ENCODE results near the gene PHKB. TPM values are rescaled to one million over a fixed set of nuclear protein-coding genes. Genes with fewer than 3 reads are reported as not detected.

The PHKB gene
- total and polyA plus RNA-seq, 2 donors (not counting 1 experiment from before 2014, with no cell fraction given), result 50.4 to 223 TPM

GRCh38 chr16:47644166-47644565, 183.0 kb downstream of the PHKB start:
- Histone ChIP-seq H3K9ac (ENCODE audit: low read length) (no peak overlapping the region), H3K9me3 (ENCODE audit: control extremely low read depth in 1 of 3, control insufficient read depth in 2 of 3, insufficient read depth in 1 of 3, low read length in 2 of 3) (no peaks in the 10 kb centered on the region), H3K79me2 (ENCODE audit: control insufficient read depth, insufficient read depth, low read length) (no peaks in the 10 kb centered on the region), H3K4me3 (ENCODE audit: control extremely low read depth in 1 of 5, extremely low read depth in 1 of 5, insufficient read depth in 1 of 5, low read depth in 2 of 5, low read length in 4 of 5) (no peak overlapping the region), H4K20me1 (ENCODE audit: control insufficient read depth, insufficient read depth, low read length, poor library complexity, severe bottlenecking) (no peaks in the 10 kb centered on the region), H3K4me1 (ENCODE audit: control insufficient read depth in 2 of 2, insufficient read depth in 2 of 2, low read length in 2 of 2) (no peaks in the 10 kb centered on the region), H3K27me3 (replicated peaks in 1 of 4; ENCODE audit: control extremely low read depth in 1 of 4, control insufficient read depth in 3 of 4, insufficient read depth in 4 of 4, low read length in 3 of 4) (no peaks in the 10 kb centered on the region), H3K36me3 (replicated peaks in 1 of 2; ENCODE audit: control extremely low read depth in 1 of 2, control insufficient read depth in 1 of 2, extremely low read depth in 1 of 2, insufficient read depth in 2 of 2, low read length in 1 of 2) (peaks cover 10 to 33% of the 10 kb centered on the region in 2 experiments), H3K27ac (ENCODE audit: low read length in 2 of 2) (no peak overlapping the region), H2AFZ (ENCODE audit: insufficient read depth, low read depth, low read length, poor library complexity, severe bottlenecking) (no peak overlapping the region), H3K4me2 (replicated peaks; ENCODE audit: low read depth, low read length, poor library complexity, severe bottlenecking) (no peak overlapping the region)
- H3K4me1 Mint-ChIP-seq, result no peaks in the 10 kb centered on the region
- no peaks in the 10 kb centered on the region for H3K9me3 Mint-ChIP-seq (ENCODE audit: insufficient read depth)
- TF ChIP-seq EZH2 (IDR thresholded peaks at IDR 0.05; ENCODE audit: borderline replicate concordance, insufficient read depth, low read depth, low read length, poor library complexity, severe bottlenecking) (no peak), CTCF (IDR thresholded peaks at IDR 0.05) (no peak)
- DNase-seq (no peak), ATAC-seq (ENCODE audit: low read depth) (no peak)
- WGBS (ENCODE audit: insufficient coverage), result no CpG with 5 or more reads among the region's 2 CpGs
- intact Hi-C loops (cut with micrococcal nuclease), result no loop called here
- no peak overlapping the region for H3K27ac Mint-ChIP-seq
- no peaks in the 10 kb centered on the region for H3K27me3 Mint-ChIP-seq
- ChIA-PET POLR2A (no interaction called here), CTCF (no interaction called here)
- H3K4me3 Mint-ChIP-seq, result no peak overlapping the region

- no peak for DNase-seq
- Histone ChIP-seq H4K20me1 (ENCODE audit: control insufficient read depth, insufficient read depth, low read length, poor library complexity, severe bottlenecking) (no peaks in the 10 kb centered on the region), H3K4me1 (ENCODE audit: control insufficient read depth in 2 of 2, insufficient read depth in 2 of 2, low read length in 2 of 2) (no peaks in the 10 kb centered on the region), H3K4me3 (ENCODE audit: control extremely low read depth in 1 of 5, extremely low read depth in 1 of 5, insufficient read depth in 1 of 5, low read depth in 2 of 5, low read length in 4 of 5) (no peak overlapping the region), H3K4me2 (replicated peaks; ENCODE audit: low read depth, low read length, poor library complexity, severe bottlenecking) (no peak overlapping the region), H3K79me2 (ENCODE audit: control insufficient read depth, insufficient read depth, low read length) (no peaks in the 10 kb centered on the region), H3K9ac (ENCODE audit: low read length) (no peak overlapping the region), H3K36me3 (replicated peaks in 1 of 2; ENCODE audit: control extremely low read depth in 1 of 2, control insufficient read depth in 1 of 2, extremely low read depth in 1 of 2, insufficient read depth in 2 of 2, low read length in 1 of 2) (peaks cover 10 to 38% of the 10 kb centered on the region in 2 experiments), H3K27ac (ENCODE audit: low read length in 2 of 2) (no peak overlapping the region), H3K27me3 (replicated peaks in 1 of 4; ENCODE audit: control extremely low read depth in 1 of 4, control insufficient read depth in 3 of 4, insufficient read depth in 4 of 4, low read length in 3 of 4) (no peaks in the 10 kb centered on the region), H2AFZ (ENCODE audit: insufficient read depth, low read depth, low read length, poor library complexity, severe bottlenecking) (no peak overlapping the region), H3K9me3 (ENCODE audit: control extremely low read depth in 1 of 3, control insufficient read depth in 2 of 3, insufficient read depth in 1 of 3, low read length in 2 of 3) (no peaks in the 10 kb centered on the region)
- no peaks in the 10 kb centered on the region for H3K27me3 Mint-ChIP-seq
- no peaks in the 10 kb centered on the region for H3K9me3 Mint-ChIP-seq (ENCODE audit: insufficient read depth)
- no peak for ATAC-seq (ENCODE audit: low read depth)
- intact Hi-C loops (cut with micrococcal nuclease), result no loop called here
- no peaks in the 10 kb centered on the region for H3K4me1 Mint-ChIP-seq
- H3K4me3 Mint-ChIP-seq, result no peak overlapping the region
- no peak overlapping the region for H3K27ac Mint-ChIP-seq
- ChIA-PET POLR2A (no interaction called here), CTCF (no interaction called here)
- TF ChIP-seq EZH2 (IDR thresholded peaks at IDR 0.05; ENCODE audit: borderline replicate concordance, insufficient read depth, low read depth, low read length, poor library complexity, severe bottlenecking) (no peak), CTCF (IDR thresholded peaks at IDR 0.05) (no peak)
Measured at GRCh38 chr16:47644661-47645060, 183.5 kb downstream of the PHKB start.

Data from B cell (primary cell).